ENCODE measurements around the gene RIPOR2. TPM values are rescaled to one million over a fixed set of nuclear protein-coding genes. Genes with fewer than 3 reads are reported as not detected.

Gene RIPOR2
- total and polyA plus RNA-seq, 2 of the 13 experiments (the other 11 are each of a cell fraction or from before 2014, with no cell fraction given), result 0.02 to 0.05 TPM

DNA sequence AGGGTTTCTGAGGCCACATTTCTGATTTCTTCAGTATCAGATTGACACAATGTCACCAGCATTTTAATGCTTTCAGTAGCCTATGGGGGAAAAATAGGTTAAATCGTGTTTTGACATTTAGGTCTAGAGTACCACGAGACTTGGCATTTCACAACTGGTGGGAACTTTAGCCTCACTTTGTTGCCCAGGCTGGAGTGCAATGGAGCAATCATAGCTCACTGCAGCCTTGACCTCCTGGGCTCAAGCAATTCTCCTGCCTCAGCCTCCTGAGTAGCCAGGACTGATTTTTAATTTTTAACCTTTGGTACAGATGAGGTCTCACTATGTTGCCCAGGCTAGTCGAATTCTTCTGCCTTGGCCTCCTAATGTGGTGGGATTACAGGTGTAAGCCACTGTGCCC, 126.0 kb downstream of the RIPOR2 start (continued):
- peak; percentile 37; the same call in 1 of the 2 replicates for TF ChIP-seq ZNF331 (CRISPR knock-in tag; IDR thresholded peaks at IDR 0.05)
- no peak for TF ChIP-seq ASH2L (IDR thresholded peaks at IDR 0.05; ENCODE audit: insufficient read length, low read depth, low read length)
- TF ChIP-seq CC2D1A (CRISPR knock-in tag; IDR thresholded peaks at IDR 0.05), result no peak
- TF ChIP-seq GATAD2A (CRISPR knock-in tag; IDR thresholded peaks at IDR 0.05), result peak; percentile 91
- TF ChIP-seq DMAP1 (CRISPR knock-in tag; IDR thresholded peaks at IDR 0.05), result peak; percentile 24; the same call in 1 of the 2 replicates
- peak; percentile 79 for TF ChIP-seq SKI (IDR thresholded peaks at IDR 0.05; ENCODE audit: partially characterized antibody)
- TF ChIP-seq, protein P1, sequence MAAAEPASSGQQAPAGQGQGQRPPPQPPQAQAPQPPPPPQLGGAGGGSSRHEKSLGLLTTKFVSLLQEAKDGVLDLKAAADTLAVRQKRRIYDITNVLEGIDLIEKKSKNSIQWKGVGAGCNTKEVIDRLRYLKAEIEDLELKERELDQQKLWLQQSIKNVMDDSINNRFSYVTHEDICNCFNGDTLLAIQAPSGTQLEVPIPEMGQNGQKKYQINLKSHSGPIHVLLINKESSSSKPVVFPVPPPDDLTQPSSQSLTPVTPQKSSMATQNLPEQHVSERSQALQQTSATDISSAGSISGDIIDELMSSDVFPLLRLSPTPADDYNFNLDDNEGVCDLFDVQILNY (CRISPR knock-in tag; conservative IDR thresholded peaks at IDR 0.05), result no peak
- TF ChIP-seq, protein P2, sequence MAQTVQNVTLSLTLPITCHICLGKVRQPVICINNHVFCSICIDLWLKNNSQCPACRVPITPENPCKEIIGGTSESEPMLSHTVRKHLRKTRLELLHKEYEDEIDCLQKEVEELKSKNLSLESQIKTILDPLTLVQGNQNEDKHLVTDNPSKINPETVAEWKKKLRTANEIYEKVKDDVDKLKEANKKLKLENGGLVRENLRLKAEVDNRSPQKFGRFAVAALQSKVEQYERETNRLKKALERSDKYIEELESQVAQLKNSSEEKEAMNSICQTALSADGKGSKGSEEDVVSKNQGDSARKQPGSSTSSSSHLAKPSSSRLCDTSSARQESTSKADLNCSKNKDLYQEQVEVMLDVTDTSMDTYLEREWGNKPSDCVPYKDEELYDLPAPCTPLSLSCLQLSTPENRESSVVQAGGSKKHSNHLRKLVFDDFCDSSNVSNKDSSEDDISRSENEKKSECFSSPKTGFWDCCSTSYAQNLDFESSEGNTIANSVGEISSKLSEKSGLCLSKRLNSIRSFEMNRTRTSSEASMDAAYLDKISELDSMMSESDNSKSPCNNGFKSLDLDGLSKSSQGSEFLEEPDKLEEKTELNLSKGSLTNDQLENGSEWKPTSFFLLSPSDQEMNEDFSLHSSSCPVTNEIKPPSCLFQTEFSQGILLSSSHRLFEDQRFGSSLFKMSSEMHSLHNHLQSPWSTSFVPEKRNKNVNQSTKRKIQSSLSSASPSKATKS (CRISPR knock-in tag; IDR thresholded peaks at IDR 0.05), result peak; percentile 53; the same call in 1 of the 2 replicates
- TF ChIP-seq, protein P3, sequence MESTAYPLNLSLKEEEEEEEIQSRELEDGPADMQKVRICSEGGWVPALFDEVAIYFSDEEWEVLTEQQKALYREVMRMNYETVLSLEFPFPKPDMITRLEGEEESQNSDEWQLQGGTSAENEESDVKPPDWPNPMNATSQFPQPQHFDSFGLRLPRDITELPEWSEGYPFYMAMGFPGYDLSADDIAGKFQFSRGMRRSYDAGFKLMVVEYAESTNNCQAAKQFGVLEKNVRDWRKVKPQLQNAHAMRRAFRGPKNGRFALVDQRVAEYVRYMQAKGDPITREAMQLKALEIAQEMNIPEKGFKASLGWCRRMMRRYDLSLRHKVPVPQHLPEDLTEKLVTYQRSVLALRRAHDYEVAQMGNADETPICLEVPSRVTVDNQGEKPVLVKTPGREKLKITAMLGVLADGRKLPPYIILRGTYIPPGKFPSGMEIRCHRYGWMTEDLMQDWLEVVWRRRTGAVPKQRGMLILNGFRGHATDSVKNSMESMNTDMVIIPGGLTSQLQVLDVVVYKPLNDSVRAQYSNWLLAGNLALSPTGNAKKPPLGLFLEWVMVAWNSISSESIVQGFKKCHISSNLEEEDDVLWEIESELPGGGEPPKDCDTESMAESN (CRISPR knock-in tag; conservative IDR thresholded peaks at IDR 0.05), result 0 out of 2 replicates have a peak, but pooled peaks have one; percentile 22
- TF ChIP-seq TGIF2 (CRISPR knock-in tag; IDR thresholded peaks at IDR 0.05), result no peak
- TF ChIP-seq, protein P4, sequence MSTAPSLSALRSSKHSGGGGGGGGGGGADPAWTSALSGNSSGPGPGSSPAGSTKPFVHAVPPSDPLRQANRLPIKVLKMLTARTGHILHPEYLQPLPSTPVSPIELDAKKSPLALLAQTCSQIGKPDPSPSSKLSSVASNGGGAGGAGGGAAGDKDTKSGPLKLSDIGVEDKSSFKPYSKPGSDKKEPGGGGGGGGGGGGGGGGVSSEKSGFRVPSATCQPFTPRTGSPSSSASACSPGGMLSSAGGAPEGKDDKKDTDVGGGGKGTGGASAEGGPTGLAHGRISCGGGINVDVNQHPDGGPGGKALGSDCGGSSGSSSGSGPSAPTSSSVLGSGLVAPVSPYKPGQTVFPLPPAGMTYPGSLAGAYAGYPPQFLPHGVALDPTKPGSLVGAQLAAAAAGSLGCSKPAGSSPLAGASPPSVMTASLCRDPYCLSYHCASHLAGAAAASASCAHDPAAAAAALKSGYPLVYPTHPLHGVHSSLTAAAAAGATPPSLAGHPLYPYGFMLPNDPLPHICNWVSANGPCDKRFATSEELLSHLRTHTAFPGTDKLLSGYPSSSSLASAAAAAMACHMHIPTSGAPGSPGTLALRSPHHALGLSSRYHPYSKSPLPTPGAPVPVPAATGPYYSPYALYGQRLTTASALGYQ (CRISPR knock-in tag; IDR thresholded peaks at IDR 0.05), result no peak
- no peak for TF ChIP-seq ZNF550 (CRISPR knock-in tag; IDR thresholded peaks at IDR 0.05; ENCODE audit: borderline replicate concordance)
- no peak for TF ChIP-seq FOXP1 (IDR thresholded peaks at IDR 0.05)
- peak; percentile 59; the same call in 1 of the 2 replicates for TF ChIP-seq FOXP1 (CRISPR knock-in tag; IDR thresholded peaks at IDR 0.05)
- TF ChIP-seq ZNF570 (CRISPR knock-in tag; IDR thresholded peaks at IDR 0.05; ENCODE audit: borderline replicate concordance), result no peak
- TF ChIP-seq RORA (CRISPR knock-in tag; IDR thresholded peaks at IDR 0.05), result no peak
- TF ChIP-seq, protein P5, sequence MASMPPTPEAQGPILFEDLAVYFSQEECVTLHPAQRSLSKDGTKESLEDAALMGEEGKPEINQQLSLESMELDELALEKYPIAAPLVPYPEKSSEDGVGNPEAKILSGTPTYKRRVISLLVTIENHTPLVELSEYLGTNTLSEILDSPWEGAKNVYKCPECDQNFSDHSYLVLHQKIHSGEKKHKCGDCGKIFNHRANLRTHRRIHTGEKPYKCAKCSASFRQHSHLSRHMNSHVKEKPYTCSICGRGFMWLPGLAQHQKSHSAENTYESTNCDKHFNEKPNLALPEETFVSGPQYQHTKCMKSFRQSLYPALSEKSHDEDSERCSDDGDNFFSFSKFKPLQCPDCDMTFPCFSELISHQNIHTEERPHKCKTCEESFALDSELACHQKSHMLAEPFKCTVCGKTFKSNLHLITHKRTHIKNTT (CRISPR knock-in tag; IDR thresholded peaks at IDR 0.05), result no peak
- TF ChIP-seq, protein P6, sequence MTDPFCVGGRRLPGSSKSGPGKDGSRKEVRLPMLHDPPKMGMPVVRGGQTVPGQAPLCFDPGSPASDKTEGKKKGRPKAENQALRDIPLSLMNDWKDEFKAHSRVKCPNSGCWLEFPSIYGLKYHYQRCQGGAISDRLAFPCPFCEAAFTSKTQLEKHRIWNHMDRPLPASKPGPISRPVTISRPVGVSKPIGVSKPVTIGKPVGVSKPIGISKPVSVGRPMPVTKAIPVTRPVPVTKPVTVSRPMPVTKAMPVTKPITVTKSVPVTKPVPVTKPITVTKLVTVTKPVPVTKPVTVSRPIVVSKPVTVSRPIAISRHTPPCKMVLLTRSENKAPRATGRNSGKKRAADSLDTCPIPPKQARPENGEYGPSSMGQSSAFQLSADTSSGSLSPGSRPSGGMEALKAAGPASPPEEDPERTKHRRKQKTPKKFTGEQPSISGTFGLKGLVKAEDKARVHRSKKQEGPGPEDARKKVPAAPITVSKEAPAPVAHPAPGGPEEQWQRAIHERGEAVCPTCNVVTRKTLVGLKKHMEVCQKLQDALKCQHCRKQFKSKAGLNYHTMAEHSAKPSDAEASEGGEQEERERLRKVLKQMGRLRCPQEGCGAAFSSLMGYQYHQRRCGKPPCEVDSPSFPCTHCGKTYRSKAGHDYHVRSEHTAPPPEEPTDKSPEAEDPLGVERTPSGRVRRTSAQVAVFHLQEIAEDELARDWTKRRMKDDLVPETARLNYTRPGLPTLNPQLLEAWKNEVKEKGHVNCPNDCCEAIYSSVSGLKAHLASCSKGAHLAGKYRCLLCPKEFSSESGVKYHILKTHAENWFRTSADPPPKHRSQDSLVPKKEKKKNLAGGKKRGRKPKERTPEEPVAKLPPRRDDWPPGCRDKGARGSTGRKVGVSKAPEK (CRISPR knock-in tag; IDR thresholded peaks at IDR 0.05; ENCODE audit: borderline replicate concordance), result no peak
- no peak for TF ChIP-seq HOXA7 (CRISPR knock-in tag; IDR thresholded peaks at IDR 0.05)
